T-helper 2 cell (primary cell): ENCODE data around the gene CRB1.

Source experiments
- DNase-seq, 5 experiments: peaks; one replicate each; pipeline versions ENCODE4 v3.0.0 to v3.0.0-alpha.2; 2012 to 2022

CRB1 gene

DNA sequence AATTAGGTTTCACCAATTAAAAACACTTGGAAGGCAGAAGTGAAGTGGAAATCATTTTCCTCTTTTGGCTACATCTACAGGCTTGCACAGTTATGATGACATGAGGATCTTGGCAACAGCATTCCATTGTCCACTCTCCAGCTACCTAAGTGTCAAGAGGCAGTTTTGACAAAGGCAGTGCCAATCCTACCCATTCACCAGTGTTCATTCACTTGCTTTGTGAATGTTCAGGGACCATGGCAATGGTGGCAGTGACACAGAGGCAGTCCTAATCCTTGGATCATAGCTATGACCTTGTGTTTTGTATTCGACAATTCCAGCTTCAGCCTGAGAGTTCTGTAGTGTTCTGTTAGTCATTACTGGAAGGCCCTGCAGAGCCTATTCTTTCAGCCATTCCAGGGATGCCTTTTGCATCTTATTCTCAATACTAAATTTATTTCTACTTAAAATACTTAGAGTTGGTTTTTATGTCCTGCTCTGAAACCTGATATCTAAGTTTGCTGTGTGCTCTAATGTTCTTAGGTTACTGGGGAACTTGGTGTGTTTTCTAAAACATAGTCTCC is 36.7 kb downstream of the CRB1 start:
- DNase-seq: no peak

DNA sequence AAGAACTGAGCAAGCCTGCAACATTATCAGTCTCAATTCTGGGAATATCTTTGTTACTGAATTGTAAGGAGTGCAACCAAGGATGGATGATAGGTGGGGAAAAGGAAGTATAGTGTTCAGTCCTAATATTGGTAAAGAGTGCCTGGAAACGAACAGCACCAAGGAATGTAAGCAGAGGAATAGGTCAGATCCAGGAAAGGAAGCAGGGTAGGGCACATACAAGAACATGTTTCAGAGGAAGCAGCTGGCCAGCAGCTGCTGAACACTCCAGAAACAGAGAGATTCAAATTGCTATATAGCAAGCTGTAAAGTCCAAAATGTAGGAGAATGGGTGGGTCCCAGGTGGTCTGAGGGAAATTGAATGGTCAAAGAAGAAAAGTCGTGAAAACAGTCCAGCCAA is 37.9 kb downstream of the CRB1 start:
- no peak for DNase-seq

- no peak for DNase-seq
Observed at GRCh38 chr1:197306381-197307062, 38.5 kb downstream of the CRB1 start.

GRCh38 chr1:197307136-197307535 is 39.1 kb downstream of the CRB1 start:
- DNase-seq: no peak

- no peak for DNase-seq
Observed at GRCh38 chr1:197307551-197307950, 39.5 kb downstream of the CRB1 start.

DNA sequence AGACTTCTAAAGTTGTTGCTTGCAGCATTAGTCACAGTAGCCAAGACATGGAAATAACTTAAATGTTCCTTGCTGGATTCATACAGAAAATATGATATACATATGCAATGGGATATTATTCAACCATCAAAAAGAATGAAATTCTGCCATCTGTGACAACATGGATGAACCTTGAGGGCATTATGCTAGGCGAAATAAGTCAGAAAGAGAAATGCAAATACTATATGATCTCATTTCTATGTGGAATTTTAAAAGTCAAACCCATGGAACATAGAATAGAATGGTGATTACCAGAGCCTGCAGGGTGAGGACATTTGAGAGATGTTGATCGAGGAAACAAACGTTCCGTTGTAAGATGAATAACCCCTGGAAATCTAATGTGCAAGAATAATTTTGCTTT is 43.0 kb downstream of the CRB1 start:
- DNase-seq: no peak

DNA sequence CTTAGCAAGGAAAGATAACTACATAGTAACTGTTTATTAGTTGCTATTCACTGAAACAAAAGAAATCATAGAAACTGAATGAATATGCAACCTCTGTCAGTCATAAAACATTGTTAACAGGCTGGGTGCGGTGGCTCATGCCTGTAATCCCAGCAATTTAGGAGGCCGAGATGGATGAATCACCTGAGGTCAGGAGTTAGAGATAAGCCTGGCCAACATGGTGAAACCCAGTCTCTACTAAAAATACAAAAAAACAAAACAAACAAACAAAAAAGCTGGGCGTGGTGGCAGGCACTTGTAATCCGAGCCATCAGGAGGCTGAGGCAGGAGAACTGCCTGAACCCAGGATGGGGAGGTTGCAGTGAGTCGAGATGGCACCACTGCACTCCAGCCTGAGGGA is 44.1 kb downstream of the CRB1 start:
- no peak for DNase-seq

- no peak for DNase-seq
Observed at GRCh38 chr1:197313713-197314112, 45.7 kb downstream of the CRB1 start.

GRCh38 chr1:197314682-197315081 is 46.6 kb downstream of the CRB1 start:
- peak in 1 of 5 experiments; percentile 6 for DNase-seq

DNA sequence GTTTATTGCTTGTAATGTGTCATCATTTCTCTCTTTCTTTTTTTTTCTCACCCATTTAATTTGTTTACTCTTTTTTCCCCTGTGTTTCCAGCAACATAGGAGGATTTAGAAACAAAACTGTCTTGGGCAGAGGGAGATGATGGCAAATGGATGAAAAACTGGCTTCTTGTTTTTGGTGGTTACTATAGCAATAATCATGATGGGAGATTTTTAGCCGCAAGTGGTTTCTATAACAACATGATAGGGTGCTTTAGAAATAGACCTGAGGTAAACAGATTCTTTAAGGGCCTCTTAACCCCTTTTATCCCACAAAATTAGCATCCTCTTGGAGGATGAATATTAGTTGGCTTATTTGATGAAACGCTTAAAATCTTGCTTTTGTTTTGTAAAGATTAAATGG is 51.6 kb downstream of the CRB1 start:
- peak in 1 of 5 experiments; percentile 66 for DNase-seq

- no peak for DNase-seq
Observed at GRCh38 chr1:197320991-197321531, 53.0 kb downstream of the CRB1 start.

DNA sequence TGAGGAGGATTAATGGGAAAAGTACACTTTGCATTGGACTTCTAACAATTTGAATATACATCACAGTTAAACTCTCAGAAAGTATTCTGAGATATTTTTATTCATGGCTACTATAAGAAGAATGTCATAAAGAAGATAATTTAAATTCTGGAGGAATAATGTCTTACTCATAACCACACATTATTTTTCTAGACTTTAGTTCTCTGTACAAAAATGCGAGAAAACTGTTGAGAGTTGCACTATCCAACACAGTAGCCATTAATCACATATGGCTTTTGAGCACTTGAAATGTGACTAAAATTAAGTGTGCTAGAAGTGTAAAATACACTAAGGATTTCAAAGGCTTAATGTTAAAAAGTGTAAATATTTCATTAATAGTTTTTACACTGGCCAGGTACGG is 53.8 kb downstream of the CRB1 start:
- no peak for DNase-seq

GRCh38 chr1:197327776-197328364 is 59.8 kb downstream of the CRB1 start:
- DNase-seq: no peak

DNA sequence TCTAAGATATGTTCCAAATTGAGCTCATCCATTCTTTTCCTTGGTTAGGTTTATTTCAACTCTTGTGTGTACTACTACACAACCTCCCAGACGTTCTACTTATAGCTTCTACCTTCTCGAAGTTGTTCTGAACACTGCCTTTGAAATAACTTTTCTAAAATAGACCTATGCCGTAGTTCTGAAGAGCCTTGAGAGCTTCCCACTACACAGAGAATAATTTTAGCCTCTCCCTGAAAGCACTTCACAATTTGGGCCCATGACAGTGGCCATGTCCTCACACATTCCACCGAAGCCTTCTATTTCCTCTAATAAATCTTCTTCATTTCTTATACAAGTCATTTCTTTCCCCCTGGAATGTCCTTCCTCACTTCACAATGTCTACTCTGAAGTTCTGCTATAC is 62.2 kb downstream of the CRB1 start:
- DNase-seq: no peak

GRCh38 chr1:197331565-197331964 is 63.5 kb downstream of the CRB1 start:
- no peak for DNase-seq

GRCh38 chr1:197333041-197333440 is 65.0 kb downstream of the CRB1 start:
- DNase-seq: no peak

DNA sequence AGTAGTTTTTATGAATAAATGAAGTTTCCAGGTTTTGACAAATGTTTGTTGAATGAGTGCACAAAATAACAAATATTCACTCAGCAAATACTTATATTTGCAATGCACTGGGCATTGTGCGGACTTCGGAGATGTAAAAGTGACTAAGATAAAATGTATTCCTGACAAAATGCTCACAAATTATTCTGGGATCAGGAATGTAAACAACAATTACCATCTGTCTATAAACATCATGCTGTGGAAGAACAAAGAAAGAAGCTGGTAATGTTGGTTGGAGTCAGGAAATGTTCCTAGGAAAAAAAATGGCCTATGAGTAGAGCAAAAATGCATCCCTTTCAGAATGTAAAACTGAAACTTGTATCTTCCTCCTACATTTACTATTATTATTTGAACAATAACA is 68.5 kb downstream of the CRB1 start:
- DNase-seq: no peak

GRCh38 chr1:197339106-197340060 is 71.3 kb downstream of the CRB1 start:
- no peak for DNase-seq

GRCh38 chr1:197341626-197342025 is 73.6 kb downstream of the CRB1 start:
- no peak for DNase-seq

DNA sequence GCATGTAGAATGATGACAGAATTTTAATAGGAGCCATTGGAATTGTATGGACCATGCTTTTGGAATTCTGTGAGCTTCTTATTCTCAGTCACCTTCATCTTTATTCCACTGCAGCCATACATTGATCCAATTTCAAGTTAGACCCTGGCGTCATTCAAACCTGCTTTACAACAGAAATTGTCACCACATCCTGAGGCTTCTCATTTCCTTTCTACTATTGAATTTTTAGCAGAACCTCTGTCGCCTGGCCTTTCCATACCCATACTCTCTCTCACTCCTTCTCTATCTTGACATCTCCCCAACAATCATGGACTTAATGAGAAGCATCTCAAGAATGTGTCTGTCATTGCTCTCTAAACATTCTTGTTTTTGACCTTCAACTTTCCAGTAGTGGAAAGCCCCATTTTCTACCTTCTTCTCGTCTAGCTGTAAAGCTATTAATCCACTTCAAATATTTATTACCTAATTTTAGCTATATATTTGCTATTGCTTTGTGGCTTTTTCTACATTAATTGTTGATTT is 74.1 kb downstream of the CRB1 start:
- DNase-seq: peak in 1 of 5 experiments; percentile 46

GRCh38 chr1:197342669-197343068 is 74.6 kb downstream of the CRB1 start:
- no peak for DNase-seq

DNA sequence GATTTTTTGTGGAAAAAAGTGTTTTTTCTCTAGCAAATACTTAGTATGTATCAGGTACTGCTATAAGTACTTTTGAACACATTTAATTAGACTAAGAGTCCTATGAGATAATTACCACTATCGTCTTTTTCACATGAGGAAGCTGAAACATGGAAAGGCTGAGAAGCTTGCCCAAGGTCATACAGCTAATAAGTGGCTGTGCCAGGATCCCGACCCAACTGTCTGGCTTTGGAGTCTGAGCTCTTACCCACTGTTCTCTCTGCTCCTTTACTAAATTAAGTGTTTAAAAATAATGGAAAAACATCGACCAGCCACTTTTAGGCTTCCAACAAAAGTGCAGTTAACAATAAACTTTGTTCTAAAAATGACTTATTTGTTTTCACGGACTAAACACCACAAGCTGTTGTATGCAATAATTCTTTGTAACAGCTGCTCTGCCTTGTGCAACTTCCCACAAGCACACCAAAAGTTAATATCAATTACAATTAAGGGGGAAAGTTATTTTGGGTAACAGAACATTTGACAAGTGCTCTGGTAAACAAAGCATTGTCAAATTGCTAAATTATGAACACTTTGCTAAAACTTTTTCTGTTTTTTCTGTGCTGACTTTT is 75.7 kb downstream of the CRB1 start:
- DNase-seq: no peak
